IMR-90 (cell line): ENCODE results near the gene TMEM86B. TPM values are rescaled to one million over a fixed set of nuclear protein-coding genes. Genes with fewer than 3 reads are reported as not detected.
A peak's percentile ranks its signal among the peaks of the same experiment; 100 is the strongest.

Experiments used
- ATAC-seq: fragments of 200-7000 bp; cut with Tn5 transposase; 2 replicates; pipeline ENCODE4 v1.9.1; 2020; ENCODE audit warnings: low read depth, mild to moderate bottlenecking, moderate library complexity
- BruUV-seq: library from RNA; stranded (reverse); fragments of 400-500 nt; replicated peaks from 2 replicates; lab custom pipeline; 2021; lab: Mats Ljungman, UMichigan
- CTCF ChIA-PET: fragments of 300-600 bp; formaldehyde crosslinking; extraction: SDS; loops from one replicate; lab custom pipeline; 2021; ENCODE audit warnings: antibody characterized with exemption; lab: Yijun Ruan, JAX
- POLR2A ChIA-PET: fragments of 300-600 bp; sonication (Branson Sonifier 250); formaldehyde crosslinking; loops from one replicate; lab custom pipeline; 2022; ENCODE audit warnings: antibody characterized with exemption; ENCODE audit not compliant: unreplicated experiment; lab: Charles Lee
- DNase-seq: peaks from one replicate; pipeline ENCODE4 v3.0.0; 2013
- H2AFZ ChIP-seq: replicated peaks from 2 replicates; pipeline ENCODE3; 2013; ENCODE audit warnings: low read length, mild to moderate bottlenecking; ENCODE audit not compliant: poor library complexity
- H2AK5ac ChIP-seq: 2 replicates; pipeline ENCODE4 v1.6.1; 2013; ENCODE audit warnings: low read depth, low read length, inconsistent platforms
- H2AK9ac ChIP-seq: replicated peaks from 2 replicates; pipeline ENCODE3; 2013; ENCODE audit warnings: mild to moderate bottlenecking, low read depth, low read length, moderate library complexity; ENCODE audit not compliant: poor library complexity
- H2BK120ac ChIP-seq: 2 replicates; pipeline ENCODE4 v1.6.1; 2013; ENCODE audit warnings: low read depth, low read length, inconsistent platforms
- H2BK15ac ChIP-seq: 3 replicates; pipeline ENCODE4 v1.6.1; 2013; ENCODE audit warnings: low read depth, low read length, inconsistent platforms
- H2BK20ac ChIP-seq: 2 replicates; pipeline ENCODE4 v1.6.1; 2013; ENCODE audit warnings: low read depth, mild to moderate bottlenecking, inconsistent platforms, low read length, moderate library complexity
- H2BK5ac ChIP-seq: 2 replicates; pipeline ENCODE4 v1.6.1; 2013; ENCODE audit warnings: mild to moderate bottlenecking, low read depth, low read length, inconsistent platforms; ENCODE audit not compliant: poor library complexity, severe bottlenecking
- H3K14ac ChIP-seq: replicated peaks from 2 replicates; pipeline ENCODE4 v1.6.1; 2013; ENCODE audit warnings: low read depth, low read length, inconsistent platforms
- H3K18ac ChIP-seq: 2 replicates; pipeline ENCODE4 v1.6.1; 2013; ENCODE audit warnings: low read depth, low read length, control low read depth
- H3K23ac ChIP-seq: 2 replicates; pipeline ENCODE4 v1.6.1; 2013; ENCODE audit warnings: low read depth, low read length, inconsistent platforms
- H3K27ac ChIP-seq: 2 replicates; pipeline ENCODE4 v1.5.1; 2013; ENCODE audit warnings: mild to moderate bottlenecking, control low read depth, low read length; ENCODE audit not compliant: insufficient read depth
- H3K27me3 ChIP-seq: 2 replicates; pipeline ENCODE4 v1.6.1; 2013; ENCODE audit warnings: low read length; ENCODE audit not compliant: control insufficient read depth, insufficient read depth
- H3K36me3 ChIP-seq: 2 replicates; pipeline ENCODE4 v1.6.1; 2013; ENCODE audit warnings: low read length, mixed read lengths; ENCODE audit not compliant: control insufficient read depth, insufficient read depth
- H3K4ac ChIP-seq: 2 replicates; pipeline ENCODE4 v1.6.1; 2013; ENCODE audit warnings: low read depth, low read length, inconsistent platforms
- H3K4me1 ChIP-seq: 2 replicates; pipeline ENCODE4 v1.6.1; 2013; ENCODE audit warnings: low read length, mixed read lengths; ENCODE audit not compliant: control insufficient read depth, insufficient read depth
- H3K4me2 ChIP-seq: 2 replicates; pipeline ENCODE4 v1.6.1; 2013; ENCODE audit warnings: low read depth, mild to moderate bottlenecking, control low read depth, low read length, moderate library complexity
- H3K4me3 ChIP-seq: 2 replicates; pipeline ENCODE4 v1.5.1; 2013; ENCODE audit warnings: low read depth, mild to moderate bottlenecking, control low read depth, low read length, moderate library complexity; ENCODE audit not compliant: insufficient read depth
- H3K56ac ChIP-seq: 2 replicates; pipeline ENCODE4 v1.6.1; 2013; ENCODE audit warnings: low read length, inconsistent platforms; ENCODE audit not compliant: insufficient read depth; ENCODE audit errors: extremely low read depth
- H3K79me1 ChIP-seq, 2 experiments: 2 replicates each; pipeline ENCODE4 v1.6.1; 2013; ENCODE audit warnings: low read length in 2 of 2, inconsistent platforms in 1 of 2, low read depth in 1 of 2
- H3K9ac ChIP-seq: 2 replicates; pipeline ENCODE4 v1.6.1; 2013; ENCODE audit warnings: low read depth, low read length, control low read depth
- H3K9me1 ChIP-seq: 2 replicates; pipeline ENCODE4 v1.6.1; 2013; ENCODE audit warnings: low read length, inconsistent platforms; ENCODE audit not compliant: insufficient read depth
- H3K9me3 ChIP-seq: 2 replicates; pipeline ENCODE4 v1.6.1; 2013; ENCODE audit warnings: low read length; ENCODE audit not compliant: control insufficient read depth, insufficient read depth
- H4K20me1 ChIP-seq: 2 replicates; pipeline ENCODE4 v1.6.1; 2013; ENCODE audit warnings: low read length, inconsistent platforms; ENCODE audit not compliant: insufficient read depth
- H4K5ac ChIP-seq: 2 replicates; pipeline ENCODE4 v1.6.1; 2013; ENCODE audit warnings: mild to moderate bottlenecking, low read depth, low read length, control low read depth
- H4K8ac ChIP-seq, 2 experiments: 2 replicates each; pipeline ENCODE4 v1.6.1; 2013; ENCODE audit warnings: low read depth in 2 of 2, low read length in 2 of 2, control low read depth in 1 of 2, inconsistent platforms in 1 of 2
- H4K91ac ChIP-seq: 2 replicates; pipeline ENCODE4 v1.6.1; 2013; ENCODE audit warnings: low read depth, low read length, inconsistent platforms; ENCODE audit not compliant: insufficient read depth
- CTCF ChIP-seq: conservative IDR thresholded peaks from 2 replicates; pipeline ENCODE4 v1.5.1; 2012; ENCODE audit warnings: mild to moderate bottlenecking, low read depth, low read length, improper control_type of control experiment
- ELK1 ChIP-seq: fragments of 150-350 bp; IDR thresholded peaks from 2 replicates; pipeline ENCODE4 v1.6.1; 2016; ENCODE audit warnings: low read depth, mild to moderate bottlenecking, low read length, moderate library complexity, borderline replicate concordance
- MAZ ChIP-seq: IDR thresholded peaks from 2 replicates; pipeline ENCODE4 v1.6.1; 2012; ENCODE audit warnings: low read depth, mild to moderate bottlenecking, low read length, improper control_type of control experiment, moderate library complexity, borderline replicate concordance
- MXI1 ChIP-seq: IDR thresholded peaks from 2 replicates; pipeline ENCODE4 v1.6.1; 2012; ENCODE audit warnings: low read depth, mild to moderate bottlenecking, low read length, moderate library complexity, borderline replicate concordance
- WGBS, 2 experiments: methylation state at CpG; one replicate each; pipeline versions ENCODE4 v1.1.5 to v1.1.7; 2013; ENCODE audit warnings: missing lambda C conversion rate in 2 of 2; ENCODE audit not compliant: insufficient read length in 1 of 2; ENCODE audit errors: extremely low coverage in 2 of 2; 5-methylcytosine and 5-hydroxymethylcytosine counted together
- dilution Hi-C: fragments of 300-500 bp; cut with HindIII; formaldehyde crosslinking; loops from one replicate; pipeline ENCODE4 v1.14.3; 2018; ENCODE audit warnings: low sequenced_read_pairs; ENCODE audit not compliant: unreplicated experiment
- in situ Hi-C: fragments of 300-500 bp; cut with MboI; formaldehyde crosslinking; loops from 3 replicates; pipeline ENCODE4 v1.14.3; 2019; ENCODE audit warnings: low sequenced_read_pairs, inconsistent platforms, mixed read lengths
- intact Hi-C: fragments of 100-400 bp; cut with micrococcal nuclease; formaldehyde crosslinking; loops from 2 replicates; pipeline ENCODE4 v1.10.0; 2022
- polyA plus RNA-seq, 3 experiments: library from polyadenylated mRNA; depleted of rRNA; stranded (reverse); fragments of >200 nt; gene quantifications; 2 replicates each; pipeline ENCODE4 v1.2.3, GENCODE V29; 2012; ENCODE audit warnings: low replicate concordance in 1 of 3
- total RNA-seq: library from RNA; depleted of rRNA; stranded (reverse); fragments of >200 nt; gene quantifications from 2 replicates; pipeline ENCODE4 v1.2.3, GENCODE V29; 2012

TMEM86B gene
- total and polyA plus RNA-seq, 2 of the 4 experiments (the other 2 are of a cell fraction): 0.18 to 2.4 TPM

- intact Hi-C loops (no loop called here), dilution Hi-C loops (no loop called here), in situ Hi-C loops (no loop called here)
- Histone ChIP-seq H3K14ac (no peak overlapping the region), H3K9me1 (0 out of 2 replicates have a peak, but pooled peaks cover 6% of the 10 kb centered on the region), H2BK15ac (no peak overlapping the region), H4K5ac (no peak overlapping the region), H3K4ac (no peak overlapping the region), H2AFZ (no peak overlapping the region), H3K56ac (no peak overlapping the region), H4K8ac (no peak overlapping the region), H3K27me3 (no peaks in the 10 kb centered on the region), H2AK5ac (no peak overlapping the region), H3K4me3 (no peak overlapping the region), H3K18ac (no peak overlapping the region), H2BK120ac (no peak overlapping the region), H2AK9ac (no peak overlapping the region), H4K91ac (no peak overlapping the region), H3K9ac (no peak overlapping the region), H2BK5ac (no peak overlapping the region), H3K23ac (no peak overlapping the region), H3K79me1 (peaks cover 6 to 11% of the 10 kb centered on the region in 2 experiments; a peak in 3 of 4 replicates), H3K27ac (no peak overlapping the region), H3K36me3 (peaks cover 50% of the 10 kb centered on the region), H3K4me1 (no peaks in the 10 kb centered on the region), H4K20me1 (peaks cover 20% of the 10 kb centered on the region), H3K4me2 (no peak overlapping the region), H2BK20ac (no peak overlapping the region), H3K9me3 (no peaks in the 10 kb centered on the region)
- BruUV-seq: TSS peak; percentile 81
- DNase-seq (no peak), ATAC-seq (no peak)
- TF ChIP-seq CTCF (no peak), MXI1 (no peak), ELK1 (no peak), MAZ (no peak)
- ChIA-PET CTCF (no interaction called here), POLR2A (no interaction called here)
- 85% methylated on average over 6 of the region's 17 CpGs; no CpG with 5 or more reads in 1 of the 2 experiments for WGBS, 2 experiments
These were observed 1.2 kb upstream of the TMEM86B start for GRCh38 chr19:55229789-55230182.
